Thyroid gland (tissue), 4 donors: Measurements from ENCODE around the gene SNURF. TPM values are rescaled to one million over a fixed set of nuclear protein-coding genes. Genes with fewer than 3 reads are reported as not detected.

Source experiments
- DNase-seq, 2 donors: peaks; one replicate each; pipeline ENCODE4 v3.0.0-alpha.2; 2019
- H3K27ac ChIP-seq, 3 donors: fragments of 200-600 bp; sonication (generic); 1 replicate in 2 of 3; 2 replicates in 1 of 3; pipeline ENCODE4 v1.5.1; 2016 to 2019; ENCODE audit warnings: mild to moderate bottlenecking in 1 of 3, moderate library complexity in 1 of 3
- H3K27me3 ChIP-seq: fragments of 200-600 bp; sonication (generic); one replicate; pipeline ENCODE4 v1.5.1; 2019
- H3K36me3 ChIP-seq, 2 donors: fragments of 200-600 bp; sonication (generic); one replicate each; pipeline ENCODE4 v1.5.1; 2016 to 2019
- H3K4me1 ChIP-seq, 2 donors: fragments of 200-600 bp; sonication (generic); one replicate each; pipeline ENCODE4 v1.5.1; 2017 to 2019
- H3K4me3 ChIP-seq, 3 donors: fragments of 200-600 bp; sonication (generic); replicated peaks in 1 of 3; 1 replicate in 2 of 3; 2 replicates in 1 of 3; pipeline ENCODE4 v1.5.1; 2016; ENCODE audit warnings: mild to moderate bottlenecking in 1 of 3
- H3K9me3 ChIP-seq: fragments of 200-600 bp; sonication (generic); one replicate; pipeline ENCODE4 v1.5.1; 2017
- POLR2A ChIP-seq, 2 donors: fragments of 450-650 bp; IDR thresholded peaks; one replicate each; pipeline ENCODE4 v1.6.1; 2017; ENCODE audit warnings: antibody characterized with exemption in 2 of 2, mild to moderate bottlenecking in 2 of 2, moderate library complexity in 1 of 2
- WGBS, 2 donors: methylation state at CpG; one replicate each; pipeline ENCODE4 v1.1.5; 2017; 5-methylcytosine and 5-hydroxymethylcytosine counted together
- intact Hi-C: fragments of 100-400 bp; cut with DNase I; formaldehyde crosslinking; loops from one replicate; pipeline ENCODE4 v1.15.1; 2023
- small RNA-seq: library from RNA; depleted of rRNA; stranded (forward); fragments of <200 nt; gene quantifications from one replicate; pipeline ENCODE3, GENCODE V24; 2016
- total RNA-seq, 4 donors: library from RNA; depleted of rRNA; stranded (reverse); fragments of >200 nt; gene quantifications; one replicate each; pipeline ENCODE4 v1.2.3, GENCODE V29; 2016
- TF ChIP-seq, protein P1 (sequence below), 6 experiments: fragments of 200-600 bp in 3 of 6; fragments of 450-650 bp in 3 of 6; sonication (generic) in 3 of 6; IDR thresholded peaks; one replicate each; pipeline ENCODE4 v1.5.1; 2016 to 2019; ENCODE audit warnings: antibody characterized with exemption in 6 of 6, mild to moderate bottlenecking in 2 of 6, inconsistent platforms in 1 of 6, moderate library complexity in 1 of 6

SNURF gene
- total RNA-seq, 4 donors from 2014 or later: 42.9 to 65.2 (median 54.1) TPM

DNA sequence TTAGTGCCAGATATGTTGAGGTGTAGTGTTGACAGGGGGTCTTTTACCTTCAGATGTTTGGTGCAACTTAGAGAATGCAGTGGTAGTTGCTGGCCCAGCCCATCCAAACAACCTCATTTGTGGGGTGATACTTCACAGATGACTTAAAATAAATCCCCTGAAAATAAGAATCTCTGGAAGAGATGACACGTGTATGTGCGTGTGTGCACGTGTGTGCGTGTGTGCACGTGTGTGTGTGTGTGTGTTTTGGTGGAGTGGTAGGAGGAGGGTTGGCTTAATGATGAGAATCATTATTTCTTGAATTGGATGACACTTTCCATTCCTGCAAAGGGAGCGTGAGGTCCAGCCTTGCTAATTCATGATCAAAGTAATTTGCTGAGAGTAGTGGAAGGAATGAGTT lies 31.9 kb downstream of the SNURF start:
- Histone ChIP-seq H3K9me3 (no peaks in the 10 kb centered on the region), H3K27ac (no peak overlapping the region), H3K4me1 (no peaks in the 10 kb centered on the region), H3K36me3 (peaks cover 21 to 37% of the 10 kb centered on the region in 2 donors), H3K27me3 (no peaks in the 10 kb centered on the region), H3K4me3 (no peak overlapping the region)
- 74 to 76% methylated on average over 6 of the region's 6 CpGs for WGBS, 2 donors
- intact Hi-C loops: no loop called here
- no peak for DNase-seq
- TF ChIP-seq, protein P1, sequence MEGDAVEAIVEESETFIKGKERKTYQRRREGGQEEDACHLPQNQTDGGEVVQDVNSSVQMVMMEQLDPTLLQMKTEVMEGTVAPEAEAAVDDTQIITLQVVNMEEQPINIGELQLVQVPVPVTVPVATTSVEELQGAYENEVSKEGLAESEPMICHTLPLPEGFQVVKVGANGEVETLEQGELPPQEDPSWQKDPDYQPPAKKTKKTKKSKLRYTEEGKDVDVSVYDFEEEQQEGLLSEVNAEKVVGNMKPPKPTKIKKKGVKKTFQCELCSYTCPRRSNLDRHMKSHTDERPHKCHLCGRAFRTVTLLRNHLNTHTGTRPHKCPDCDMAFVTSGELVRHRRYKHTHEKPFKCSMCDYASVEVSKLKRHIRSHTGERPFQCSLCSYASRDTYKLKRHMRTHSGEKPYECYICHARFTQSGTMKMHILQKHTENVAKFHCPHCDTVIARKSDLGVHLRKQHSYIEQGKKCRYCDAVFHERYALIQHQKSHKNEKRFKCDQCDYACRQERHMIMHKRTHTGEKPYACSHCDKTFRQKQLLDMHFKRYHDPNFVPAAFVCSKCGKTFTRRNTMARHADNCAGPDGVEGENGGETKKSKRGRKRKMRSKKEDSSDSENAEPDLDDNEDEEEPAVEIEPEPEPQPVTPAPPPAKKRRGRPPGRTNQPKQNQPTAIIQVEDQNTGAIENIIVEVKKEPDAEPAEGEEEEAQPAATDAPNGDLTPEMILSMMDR (IDR thresholded peaks at IDR 0.05): no peak
- TF ChIP-seq POLR2A (IDR thresholded peaks at IDR 0.05): no peak

Small RNA genes within 50 kb of the gene (small RNA-seq; reads per million reads assigned to genes)
- gene AC090602.1 (not detected), gene AC124312.4 (not detected), gene AC124312.5 (not detected)

Other genes with a start within 250 kb of the SNURF start
- 100 to 1,000 TPM; 413 to 706 (median 631) TPM for gene SNRPN, start within 50 bp of the SNURF start, total RNA-seq